ENCODE data around the gene FSTL4.

GRCh38 chr5:133299021-133299420 is 313.3 kb downstream of the FSTL4 start:
- TF ChIP-seq CTCF (IDR thresholded peaks at IDR 0.05; ENCODE audit: poor library complexity, severe bottlenecking), result no peak
- no peak for TF ChIP-seq RAD21 (conservative IDR thresholded peaks at IDR 0.05)
- no peak for TF ChIP-seq MXI1 (conservative IDR thresholded peaks at IDR 0.05; ENCODE audit: poor library complexity, severe bottlenecking)
- no peak for TF ChIP-seq EP300 (conservative IDR thresholded peaks at IDR 0.05; ENCODE audit: poor library complexity, severe bottlenecking)
- no peak for TF ChIP-seq SMC3 (conservative IDR thresholded peaks at IDR 0.05; ENCODE audit: poor library complexity)

Data from neural cell (in vitro differentiated cells).